HEK293 (cell line): ENCODE measurements around the gene SLCO4A1.

Experiments used
- BCL11B ChIP-seq: fragments of 450-650 bp; formaldehyde crosslinking; IDR thresholded peaks from 2 replicates; pipeline ENCODE4 v1.5.1; 2016; ENCODE audit warnings: low read depth, missing biosample characterization, missing genetic modification characterization
- FEZF1 ChIP-seq: fragments of 450-650 bp; formaldehyde crosslinking; IDR thresholded peaks from 2 replicates; pipeline ENCODE4 v1.5.1; 2016; ENCODE audit warnings: missing biosample characterization, missing genetic modification characterization
- GLI2 ChIP-seq: fragments of 450-650 bp; formaldehyde crosslinking; IDR thresholded peaks from 2 replicates; pipeline ENCODE4; 2017; ENCODE audit warnings: missing biosample characterization, missing genetic modification characterization, low read depth, borderline replicate concordance
- HOXC10 ChIP-seq: sonication (generic); formaldehyde crosslinking; IDR thresholded peaks from 2 replicates; pipeline ENCODE4 v1.8.1; 2023; ENCODE audit warnings: mild to moderate bottlenecking, missing genetic modification reagents
- HOXD13 ChIP-seq: sonication (generic); formaldehyde crosslinking; IDR thresholded peaks from 2 replicates; pipeline ENCODE4 v1.8.0; 2022; ENCODE audit warnings: missing genetic modification reagents, borderline replicate concordance
- KLF16 ChIP-seq: fragments of 450-650 bp; formaldehyde crosslinking; IDR thresholded peaks from 2 replicates; pipeline ENCODE4 v1.5.1; 2017; ENCODE audit warnings: missing biosample characterization, missing genetic modification characterization
- MEIS1 ChIP-seq: sonication (generic); formaldehyde crosslinking; IDR thresholded peaks from 2 replicates; pipeline ENCODE4 v1.8.1; 2022; ENCODE audit warnings: missing genetic modification reagents, mild to moderate bottlenecking, borderline replicate concordance
- PRDM4 ChIP-seq: fragments of 450-650 bp; formaldehyde crosslinking; IDR thresholded peaks from 2 replicates; pipeline ENCODE4 v1.5.1; 2017; ENCODE audit warnings: missing biosample characterization, missing genetic modification characterization
- SCRT1 ChIP-seq: fragments of 450-650 bp; formaldehyde crosslinking; IDR thresholded peaks from 2 replicates; pipeline ENCODE4 v1.5.1; 2016; ENCODE audit warnings: missing biosample characterization, missing genetic modification characterization, borderline replicate concordance
- SP3 ChIP-seq: fragments of 450-650 bp; formaldehyde crosslinking; IDR thresholded peaks from 2 replicates; pipeline ENCODE4 v1.5.1; 2016; ENCODE audit warnings: missing biosample characterization, missing genetic modification characterization
- ZBTB21 ChIP-seq: fragments of 450-650 bp; formaldehyde crosslinking; IDR thresholded peaks from 2 replicates; pipeline ENCODE4 v1.5.1; 2017; ENCODE audit warnings: missing biosample characterization, missing genetic modification characterization
- ZBTB26 ChIP-seq: fragments of 450-650 bp; formaldehyde crosslinking; optimal IDR thresholded peaks from 2 replicates; pipeline ENCODE3; 2016; ENCODE audit warnings: missing biosample characterization, mild to moderate bottlenecking, missing genetic modification characterization
- ZBTB44 ChIP-seq: fragments of 450-650 bp; IDR thresholded peaks from 2 replicates; pipeline ENCODE4 v1.5.1; 2018; ENCODE audit warnings: missing biosample characterization, mild to moderate bottlenecking, missing genetic modification characterization
- ZFHX2 ChIP-seq: fragments of 450-650 bp; formaldehyde crosslinking; conservative IDR thresholded peaks from 2 replicates; pipeline ENCODE4 v1.5.1; 2016; ENCODE audit warnings: missing biosample characterization, missing genetic modification characterization
- ZNF114 ChIP-seq: fragments of 450-650 bp; formaldehyde crosslinking; IDR thresholded peaks from 2 replicates; pipeline ENCODE4 v1.5.0; 2017; ENCODE audit warnings: missing biosample characterization, missing genetic modification characterization
- ZNF148 ChIP-seq: fragments of 450-650 bp; formaldehyde crosslinking; IDR thresholded peaks from 2 replicates; pipeline ENCODE4 v1.5.0; 2017; ENCODE audit warnings: missing biosample characterization, missing genetic modification characterization, borderline replicate concordance
- ZNF175 ChIP-seq: fragments of 450-650 bp; formaldehyde crosslinking; IDR thresholded peaks from 2 replicates; pipeline ENCODE4 v1.5.1; 2016; ENCODE audit warnings: missing biosample characterization, missing genetic modification characterization
- ZNF18 ChIP-seq: fragments of 450-650 bp; formaldehyde crosslinking; IDR thresholded peaks from 2 replicates; pipeline ENCODE4 v1.5.1; 2016; ENCODE audit warnings: missing biosample characterization, missing genetic modification characterization
- ZNF354C ChIP-seq: fragments of 450-650 bp; formaldehyde crosslinking; IDR thresholded peaks from 2 replicates; pipeline ENCODE4 v1.5.1; 2016; ENCODE audit warnings: missing biosample characterization, missing genetic modification characterization, low read depth, borderline replicate concordance
- ZNF404 ChIP-seq: fragments of 450-650 bp; formaldehyde crosslinking; IDR thresholded peaks from 2 replicates; pipeline ENCODE4 v1.5.1; 2017; ENCODE audit warnings: missing biosample characterization, missing genetic modification characterization
- ZNF416 ChIP-seq: fragments of 450-650 bp; formaldehyde crosslinking; IDR thresholded peaks from 2 replicates; pipeline ENCODE4 v1.5.1; 2016; ENCODE audit warnings: missing biosample characterization, missing genetic modification characterization
- ZNF529 ChIP-seq: fragments of 450-650 bp; formaldehyde crosslinking; IDR thresholded peaks from 2 replicates; pipeline ENCODE4 v1.5.1; 2017; ENCODE audit warnings: missing genetic modification characterization, missing biosample characterization; ENCODE audit not compliant: insufficient replicate concordance
- ZNF544 ChIP-seq: fragments of 450-650 bp; formaldehyde crosslinking; IDR thresholded peaks from 2 replicates; pipeline ENCODE4 v1.5.0; 2017; ENCODE audit warnings: missing biosample characterization, missing genetic modification characterization
- ZNF560 ChIP-seq: fragments of 450-650 bp; formaldehyde crosslinking; IDR thresholded peaks from 2 replicates; pipeline ENCODE4 v1.5.1; 2017; ENCODE audit warnings: missing biosample characterization, missing genetic modification characterization, borderline replicate concordance
- ZNF580 ChIP-seq: fragments of 450-650 bp; formaldehyde crosslinking; IDR thresholded peaks from 2 replicates; pipeline ENCODE4 v1.5.1; 2016; ENCODE audit warnings: missing biosample characterization, missing genetic modification characterization
- ZNF707 ChIP-seq: fragments of 450-650 bp; formaldehyde crosslinking; IDR thresholded peaks from 2 replicates; pipeline ENCODE4 v1.5.1; 2016; ENCODE audit warnings: missing biosample characterization, missing genetic modification characterization
- ZNF785 ChIP-seq: fragments of 450-650 bp; formaldehyde crosslinking; IDR thresholded peaks from 2 replicates; pipeline ENCODE4 v1.5.1; 2016; ENCODE audit warnings: missing biosample characterization, missing genetic modification characterization
- ZNF792 ChIP-seq: fragments of 450-650 bp; formaldehyde crosslinking; IDR thresholded peaks from 2 replicates; pipeline ENCODE4 v1.5.1; 2016; ENCODE audit warnings: missing biosample characterization, missing genetic modification characterization
- ZNF830 ChIP-seq: fragments of 450-650 bp; IDR thresholded peaks from 2 replicates; pipeline ENCODE4 v1.5.0; 2018; ENCODE audit warnings: missing biosample characterization, missing genetic modification characterization, low read depth, mild to moderate bottlenecking, moderate library complexity
- ZSCAN5A ChIP-seq: fragments of 450-650 bp; formaldehyde crosslinking; IDR thresholded peaks from 2 replicates; pipeline ENCODE4 v1.5.1; 2016; ENCODE audit warnings: missing biosample characterization, missing genetic modification characterization

The SLCO4A1 gene

GRCh38 chr20:62704341-62704948 is 62.1 kb downstream of the SLCO4A1 start (continued):
- TF ChIP-seq ZNF175 (tag by site-specific recombination) (no peak), ZNF544 (tag by site-specific recombination) (no peak), ZBTB26 (tag by site-specific recombination) (peak; percentile 21), FEZF1 (tag by site-specific recombination) (no peak), ZNF707 (tag by site-specific recombination) (no peak), KLF16 (tag by site-specific recombination) (peak; percentile 87), ZBTB21 (no peak), ZBTB44 (peak; percentile 94), PRDM4 (tag by site-specific recombination) (no peak), HOXD13 (CRISPR knock-in tag) (no peak), GLI2 (no peak), ZNF830 (tag by site-specific recombination) (no peak), SCRT1 (tag by site-specific recombination) (0 out of 2 replicates have a peak, but pooled peaks have one; percentile 10), SP3 (tag by site-specific recombination) (no peak), ZNF560 (tag by site-specific recombination) (no peak), ZFHX2 (tag by site-specific recombination) (peak; percentile 49), ZNF580 (tag by site-specific recombination) (no peak), MEIS1 (CRISPR knock-in tag) (no peak), ZNF416 (tag by site-specific recombination) (no peak), HOXC10 (CRISPR knock-in tag) (no peak), ZSCAN5A (tag by site-specific recombination) (no peak), ZNF148 (tag by site-specific recombination) (no peak), ZNF114 (tag by site-specific recombination) (no peak), BCL11B (tag by site-specific recombination) (no peak), ZNF18 (no peak), ZNF404 (no peak), ZNF785 (tag by site-specific recombination) (no peak), ZNF529 (tag by site-specific recombination) (no peak), ZNF792 (tag by site-specific recombination) (no peak), ZNF354C (tag by site-specific recombination) (no peak)
